GM18499 (cell line): Measurements from ENCODE around the gene TAB3.

Experiments used
- ATAC-seq: cut with Tn5 transposase; IDR thresholded peaks from one replicate; pipeline ENCODE4 v1.9.1; 2021; ENCODE audit warnings: moderate number of reproducible peaks; ENCODE audit not compliant: insufficient read depth, unreplicated experiment

TAB3 gene

DNA sequence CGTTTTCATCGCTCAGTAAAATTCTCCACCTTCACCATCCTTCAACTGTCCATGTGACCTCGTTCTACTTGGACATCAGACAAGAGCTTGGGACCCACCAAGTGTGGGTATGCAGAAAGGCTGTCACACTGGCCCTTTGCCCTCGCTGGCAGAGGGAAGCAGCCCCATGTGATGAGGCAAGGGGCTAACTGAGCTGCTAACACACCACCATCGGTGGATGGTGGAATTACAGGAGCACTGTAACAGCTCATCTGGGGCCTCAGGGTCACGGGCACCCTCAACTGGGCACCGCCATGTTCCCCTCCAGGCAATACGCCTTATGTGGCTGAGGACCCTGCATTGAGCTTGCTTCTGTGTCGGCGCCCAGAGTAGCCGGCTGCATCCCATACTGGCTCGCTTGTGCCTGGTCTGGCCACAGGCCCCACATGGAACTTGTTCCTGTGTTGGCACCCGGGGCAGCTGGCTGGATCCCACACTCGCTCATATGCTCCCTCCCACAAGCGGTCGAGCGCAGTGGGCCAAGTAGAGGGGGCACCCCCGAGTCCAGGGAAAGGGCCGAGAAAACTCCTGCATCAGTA is 109.5 kb downstream of the TAB3 start:
- no peak for ATAC-seq

DNA sequence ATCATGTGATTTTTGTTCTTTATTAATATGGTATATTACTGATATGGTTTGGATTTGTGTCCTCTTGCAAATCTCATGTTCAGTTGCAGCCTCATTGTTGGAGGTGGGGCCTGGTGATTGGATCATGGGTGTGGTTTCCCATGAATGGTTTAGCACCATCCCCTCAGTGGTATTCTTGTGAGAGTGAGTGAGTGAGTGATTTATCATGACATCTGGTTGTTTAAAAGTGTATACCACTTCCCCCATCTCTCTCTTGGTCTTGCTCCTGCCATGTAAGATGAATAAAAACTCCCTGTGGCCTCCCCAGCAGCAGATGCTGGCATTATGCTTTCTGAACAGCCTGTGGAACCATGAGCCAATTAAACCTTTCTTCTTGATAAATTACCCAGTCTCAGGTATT is 111.5 kb downstream of the TAB3 start:
- ATAC-seq: no peak
